GM18505 (cell line): ENCODE measurements around the gene RCE1.

Experiments
- ATAC-seq: cut with Tn5 transposase; IDR thresholded peaks from one replicate; pipeline ENCODE4 v1.9.1; 2021; ENCODE audit not compliant: unreplicated experiment
- POLR2A ChIP-seq: IDR thresholded peaks from 4 replicates; pipeline ENCODE4 v1.6.1; 2011; ENCODE audit warnings: borderline replicate concordance; ENCODE audit not compliant: insufficient read depth, insufficient read length; ENCODE audit errors: extremely low read depth

The RCE1 gene

GRCh38 chr11:66864924-66865697, 21.9 kb downstream of the RCE1 start:
- TF ChIP-seq POLR2A, result no peak
- no peak for ATAC-seq

DNA sequence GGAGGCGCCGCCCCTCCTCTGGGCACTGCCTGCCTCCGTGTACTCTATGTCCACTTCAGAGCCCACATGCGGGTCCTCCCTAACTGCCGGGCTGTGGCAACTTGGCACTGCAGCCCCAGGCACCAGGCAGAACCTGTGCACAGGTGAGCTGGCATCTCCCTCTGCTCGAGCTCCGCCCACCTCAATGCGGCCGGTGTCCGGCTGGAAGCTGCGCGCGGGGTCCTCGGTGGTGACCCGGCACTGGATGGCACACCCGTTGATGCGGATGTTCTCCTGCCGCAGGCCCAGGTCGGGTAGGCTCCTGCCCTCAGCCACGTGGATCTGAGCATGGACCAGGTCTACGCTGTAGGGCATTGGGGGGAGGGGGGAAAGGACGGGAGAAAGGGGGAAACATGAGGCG, 22.8 kb downstream of the RCE1 start:
- no peak for ATAC-seq

DNA sequence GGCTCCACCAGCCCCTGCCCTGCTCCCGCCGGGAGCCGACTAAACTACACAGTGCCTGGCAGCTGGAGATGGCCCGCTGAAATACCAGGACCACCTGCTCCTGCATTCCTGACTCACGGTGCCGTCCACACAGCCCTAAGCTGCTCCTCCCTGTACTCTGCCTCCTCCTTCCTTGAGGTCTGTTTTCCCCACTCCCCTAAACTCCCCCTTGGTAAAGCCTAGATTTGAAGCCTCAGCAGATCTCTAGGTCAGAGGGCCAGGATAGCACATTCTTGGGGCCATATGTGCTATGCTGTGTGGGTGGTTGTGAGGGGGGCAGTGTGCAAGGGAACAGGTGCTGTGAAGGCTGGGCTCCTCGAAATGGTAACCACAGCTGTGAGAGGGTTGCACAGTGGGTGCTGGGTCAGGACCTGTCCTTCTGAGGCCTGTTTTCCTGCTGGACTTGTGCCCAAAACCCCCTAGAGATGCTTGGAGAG, 23.3 kb downstream of the RCE1 start:
- ATAC-seq, result no peak
- no peak for TF ChIP-seq POLR2A

More for the DNA sequence above, 22.8 kb downstream of the RCE1 start:
- TF ChIP-seq POLR2A, result no peak

DNA sequence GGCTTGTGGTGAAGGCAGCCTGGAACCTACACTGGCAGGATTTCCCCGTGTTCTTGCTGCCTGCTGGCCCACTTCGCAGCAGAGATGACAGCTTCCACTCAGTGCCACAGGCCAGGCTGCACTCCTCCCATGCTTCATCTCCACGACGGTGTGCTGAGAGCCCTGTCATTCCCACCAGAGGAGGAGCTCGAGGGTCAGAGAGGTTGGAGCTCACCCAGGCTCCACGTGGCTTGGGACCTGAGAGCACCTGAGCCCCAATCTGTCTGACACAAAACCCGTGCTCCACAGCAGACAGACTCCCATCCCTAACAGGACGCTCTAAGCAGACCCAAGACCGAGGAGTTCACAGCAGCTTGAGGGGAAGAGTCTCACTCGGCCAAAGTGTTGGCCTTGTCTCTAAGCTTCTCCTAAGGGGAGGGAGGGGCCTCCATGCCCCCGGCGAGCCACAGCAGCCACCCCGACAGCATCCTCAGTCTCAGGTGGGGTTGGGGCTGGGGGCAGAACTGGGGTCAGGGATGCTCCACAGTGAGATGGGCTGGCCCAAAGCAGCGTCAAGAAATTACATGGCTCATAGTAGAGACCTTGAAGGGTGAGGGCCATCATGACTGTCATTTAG, 24.3 kb downstream of the RCE1 start:
- no peak for TF ChIP-seq POLR2A
- ATAC-seq, result no peak

GRCh38 chr11:66868082-66868725, 25.0 kb downstream of the RCE1 start:
- ATAC-seq, result no peak
- no peak for TF ChIP-seq POLR2A

DNA sequence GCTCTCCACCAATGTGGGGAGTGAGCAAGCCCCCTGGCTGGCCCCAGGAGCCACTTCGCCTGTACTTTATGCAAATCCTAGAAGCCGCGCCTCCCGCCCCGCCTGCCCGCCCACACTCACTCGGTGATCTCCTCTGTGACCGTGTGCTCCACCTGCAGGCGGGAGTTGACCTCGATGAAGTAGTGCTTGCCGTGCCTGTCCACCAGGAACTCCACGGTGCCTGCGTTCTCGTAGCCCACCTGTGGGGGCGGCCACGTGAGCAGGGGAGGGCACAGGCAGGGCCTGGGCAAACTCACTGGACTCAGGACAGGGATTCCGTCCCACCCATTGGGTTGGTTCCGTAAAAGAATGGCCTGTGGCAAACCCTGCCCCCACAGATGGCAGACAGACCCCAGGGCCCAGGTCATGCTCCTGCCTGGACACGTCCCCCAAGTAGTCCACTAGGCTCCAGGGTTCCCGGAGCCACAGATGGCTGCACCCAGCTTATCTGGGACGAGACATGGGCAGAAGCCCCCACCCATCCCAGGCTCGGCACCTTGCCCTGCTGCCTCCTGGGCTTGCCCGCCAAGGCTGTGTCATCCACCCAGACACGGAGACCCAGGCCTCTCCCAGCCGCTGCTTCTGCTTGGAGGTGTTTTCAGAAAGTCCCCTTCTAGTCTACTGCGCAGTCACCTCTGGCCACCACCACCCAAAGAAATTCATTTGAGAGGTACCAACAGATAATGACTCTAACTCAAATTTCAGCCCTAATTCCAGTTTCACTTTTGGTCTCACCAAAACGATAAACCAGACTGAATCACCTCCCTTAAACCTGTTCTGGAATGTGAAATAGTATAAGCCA, 25.7 kb downstream of the RCE1 start:
- ATAC-seq, result peak; percentile 76
- TF ChIP-seq POLR2A, result no peak

DNA sequence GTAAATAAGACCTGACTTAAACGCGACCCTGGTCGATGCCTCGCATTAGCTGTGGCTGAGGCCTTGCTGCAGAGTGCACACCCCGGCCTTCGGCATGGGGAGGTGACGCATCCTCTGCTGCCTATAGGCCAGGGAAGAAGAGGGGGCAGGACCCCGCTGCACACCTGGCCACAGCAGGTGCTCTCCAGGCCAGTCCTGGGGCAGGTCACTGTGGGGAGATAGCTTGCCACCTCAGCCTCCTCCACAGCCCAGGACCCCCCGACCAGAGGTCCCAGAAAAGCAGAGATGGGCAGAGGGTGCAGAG, 26.3 kb downstream of the RCE1 start:
- TF ChIP-seq POLR2A, result no peak
- ATAC-seq, result no peak

DNA sequence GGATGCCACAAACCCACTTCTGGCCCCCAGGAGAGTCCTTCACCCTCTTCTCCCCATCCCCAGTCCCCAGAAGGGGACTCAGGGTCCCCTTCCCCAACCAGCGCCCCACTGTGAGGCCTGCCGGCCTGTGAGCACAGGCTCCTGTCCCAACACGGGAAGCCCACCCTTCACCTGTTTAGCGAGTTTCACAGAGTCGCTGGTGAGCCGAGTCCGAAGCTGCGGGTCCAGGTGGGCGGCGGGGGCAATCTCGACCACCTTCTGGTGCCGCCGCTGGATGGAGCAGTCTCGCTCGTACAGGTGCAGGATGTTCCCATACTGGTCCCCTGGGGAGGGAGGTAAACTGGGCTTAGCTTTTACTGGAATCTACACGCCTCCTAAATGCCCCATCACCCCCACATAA, 26.9 kb downstream of the RCE1 start:
- TF ChIP-seq POLR2A, result no peak
- ATAC-seq, result no peak

GRCh38 chr11:66870616-66871520, 27.6 kb downstream of the RCE1 start:
- no peak for ATAC-seq
- TF ChIP-seq POLR2A, result no peak

- ATAC-seq, result no peak
These were observed 28.3 kb downstream of the RCE1 start for GRCh38 chr11:66871521-66871901.

DNA sequence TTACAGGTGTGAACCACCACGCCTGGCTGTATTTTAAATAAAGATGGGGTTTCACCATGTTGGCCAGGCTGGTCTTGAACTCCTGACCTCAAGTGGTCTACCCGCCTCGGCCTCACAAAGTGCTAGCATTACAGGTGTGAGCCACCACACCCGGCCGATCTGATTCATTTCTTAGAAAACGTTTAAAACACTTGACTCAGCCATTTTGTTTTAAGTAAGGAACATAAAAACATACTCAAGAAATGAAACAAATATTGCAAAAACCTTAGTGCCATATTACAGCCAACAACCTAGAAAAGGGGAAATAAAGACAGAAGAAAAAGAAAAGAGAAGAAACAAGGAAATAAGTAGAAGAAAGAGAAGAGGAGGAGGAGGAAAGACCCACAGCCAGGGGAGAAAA, 31.0 kb downstream of the RCE1 start:
- no peak for ATAC-seq
- no peak for TF ChIP-seq POLR2A

More at GRCh38 chr11:66871521-66871901, 28.3 kb downstream of the RCE1 start:
- no peak for TF ChIP-seq POLR2A

DNA sequence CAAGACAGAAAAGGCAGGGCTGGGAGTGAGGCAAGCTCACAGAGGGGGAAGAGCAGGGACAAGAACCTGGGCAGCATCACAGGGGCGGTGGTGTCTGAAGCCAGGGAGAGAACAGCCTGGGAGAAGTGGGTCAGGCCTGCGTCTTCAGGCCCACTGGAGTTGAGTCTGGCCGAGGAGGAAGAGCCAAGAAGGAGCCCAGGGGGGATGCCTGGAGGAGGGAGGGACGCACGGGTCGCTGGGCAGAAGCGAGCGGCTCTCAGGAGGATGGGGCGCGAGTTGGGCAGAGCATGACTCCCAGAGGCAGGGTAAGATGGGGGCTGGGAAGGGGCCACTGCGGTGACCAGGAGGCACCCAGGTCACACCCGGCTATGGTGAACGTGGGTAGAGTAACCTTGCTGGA, 32.1 kb downstream of the RCE1 start:
- TF ChIP-seq POLR2A, result no peak
- no peak for ATAC-seq
